ENCODE results near the gene HYAL4.
"Not testable (repeated sequence)": the region's sequence is repeated elsewhere in the genome, so short reads cannot be mapped to it uniquely, and the experiment has no call there.

HYAL4 gene, protein sequence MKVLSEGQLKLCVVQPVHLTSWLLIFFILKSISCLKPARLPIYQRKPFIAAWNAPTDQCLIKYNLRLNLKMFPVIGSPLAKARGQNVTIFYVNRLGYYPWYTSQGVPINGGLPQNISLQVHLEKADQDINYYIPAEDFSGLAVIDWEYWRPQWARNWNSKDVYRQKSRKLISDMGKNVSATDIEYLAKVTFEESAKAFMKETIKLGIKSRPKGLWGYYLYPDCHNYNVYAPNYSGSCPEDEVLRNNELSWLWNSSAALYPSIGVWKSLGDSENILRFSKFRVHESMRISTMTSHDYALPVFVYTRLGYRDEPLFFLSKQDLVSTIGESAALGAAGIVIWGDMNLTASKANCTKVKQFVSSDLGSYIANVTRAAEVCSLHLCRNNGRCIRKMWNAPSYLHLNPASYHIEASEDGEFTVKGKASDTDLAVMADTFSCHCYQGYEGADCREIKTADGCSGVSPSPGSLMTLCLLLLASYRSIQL

GRCh38 chr7:123844712-123845219, at the start of gene HYAL4:
HYAL4 (plus strand) TSS chr7:123845169; CDS start chr7:123868274, 23,105 bp downstream.
- DNase-seq: no peak

DNA sequence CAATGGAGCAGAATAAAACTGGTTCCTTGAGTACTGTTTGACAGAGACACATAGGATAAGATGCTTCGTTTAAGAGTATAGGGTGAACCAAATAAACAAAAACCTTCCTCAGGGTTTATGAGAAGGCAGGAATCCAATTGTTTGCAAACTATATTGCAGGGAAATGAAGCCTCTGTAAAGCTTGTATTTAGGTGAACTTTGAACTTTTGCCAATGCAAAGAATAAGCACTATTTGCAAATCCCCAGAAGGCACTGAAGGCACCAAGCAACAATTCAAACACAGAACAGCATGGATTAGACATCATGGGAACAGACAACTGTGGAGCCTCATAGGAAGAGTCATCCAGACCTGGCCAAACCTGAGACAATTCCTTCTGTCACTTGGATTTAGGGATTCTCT, 49.1 kb upstream of the HYAL4 start:
- no peak for DNase-seq

GRCh38 chr7:123796568-123796967, 48.4 kb upstream of the HYAL4 start:
- no peak for DNase-seq

- no peak for DNase-seq
These were observed 47.1 kb upstream of the HYAL4 start for GRCh38 chr7:123797673-123798531.

DNA sequence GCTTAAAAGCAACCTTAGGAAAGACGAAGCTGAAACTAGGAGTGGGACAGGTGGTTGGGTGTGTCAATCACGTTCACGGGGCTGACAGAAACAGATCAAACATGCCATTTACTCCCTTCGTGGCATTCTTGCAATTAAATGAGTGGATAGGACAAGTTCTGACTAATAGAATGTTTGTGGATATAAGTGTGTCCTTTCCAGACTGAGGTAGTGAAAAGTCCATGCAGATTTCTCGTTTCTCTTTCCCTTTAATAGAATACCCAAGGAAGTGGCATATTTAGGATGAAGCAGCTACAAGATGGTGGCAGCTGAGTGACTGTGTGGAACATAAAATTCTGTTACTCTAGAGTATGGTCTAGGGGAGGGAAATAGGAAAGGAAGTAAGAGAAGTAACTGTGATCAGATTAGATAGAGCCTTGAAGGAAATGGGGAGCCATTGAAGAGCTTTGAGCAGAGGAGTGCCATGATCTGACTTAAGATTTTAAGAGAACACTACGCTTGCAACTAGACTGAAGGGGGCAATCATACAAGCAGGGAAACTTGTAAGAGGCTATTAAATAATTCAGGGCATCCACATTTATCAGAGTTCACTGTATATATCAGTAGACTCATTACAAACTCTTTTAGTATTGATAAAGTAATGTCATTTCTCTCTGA, 46.3 kb upstream of the HYAL4 start:
- no peak for DNase-seq

- no peak for DNase-seq
These were observed 42.7 kb upstream of the HYAL4 start for GRCh38 chr7:123802249-123802648.

DNA sequence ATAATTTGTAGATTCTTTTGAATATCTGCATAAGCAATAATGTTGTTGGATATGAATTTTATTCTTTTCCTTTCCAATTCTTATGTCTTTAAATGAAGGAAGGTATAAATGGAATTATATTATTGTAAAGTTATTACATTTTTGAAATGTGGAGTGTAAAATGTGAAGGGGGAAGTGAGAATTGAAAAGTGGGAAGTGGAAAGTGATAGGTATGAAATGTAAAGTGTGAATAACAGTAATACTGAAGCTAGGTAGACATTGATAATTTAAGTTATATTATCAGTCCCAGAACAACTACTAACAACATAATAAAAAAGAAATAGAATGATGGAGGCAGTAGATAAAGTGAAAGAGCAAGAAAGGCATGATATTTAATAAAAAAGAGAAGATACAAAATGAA, 39.7 kb upstream of the HYAL4 start:
- DNase-seq: no peak

DNA sequence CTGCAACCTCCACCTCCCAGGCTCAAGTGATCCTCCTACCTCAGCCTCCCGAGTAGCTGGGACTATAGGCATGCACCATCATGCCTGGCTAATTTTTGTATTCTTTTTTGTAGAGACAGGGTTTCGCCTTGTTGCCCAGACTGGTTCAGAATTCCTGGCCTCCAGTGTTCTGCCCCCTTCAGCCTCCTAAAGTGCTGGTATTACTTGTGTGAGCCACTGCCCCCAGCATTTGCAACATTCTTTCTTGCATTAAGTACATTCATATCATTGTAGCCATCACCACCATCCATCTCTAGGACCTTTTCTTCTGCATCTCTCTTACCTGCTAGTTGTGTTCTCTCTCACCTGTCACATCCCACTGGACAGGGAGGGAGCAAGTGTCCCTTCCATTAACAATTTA, 35.5 kb upstream of the HYAL4 start:
- DNase-seq: no peak

GRCh38 chr7:123811056-123811455, 33.9 kb upstream of the HYAL4 start:
- no peak for DNase-seq

GRCh38 chr7:123816916-123817315, 28.1 kb upstream of the HYAL4 start:
- no peak for DNase-seq

GRCh38 chr7:123819001-123819400, 26.0 kb upstream of the HYAL4 start:
- no peak for DNase-seq

DNA sequence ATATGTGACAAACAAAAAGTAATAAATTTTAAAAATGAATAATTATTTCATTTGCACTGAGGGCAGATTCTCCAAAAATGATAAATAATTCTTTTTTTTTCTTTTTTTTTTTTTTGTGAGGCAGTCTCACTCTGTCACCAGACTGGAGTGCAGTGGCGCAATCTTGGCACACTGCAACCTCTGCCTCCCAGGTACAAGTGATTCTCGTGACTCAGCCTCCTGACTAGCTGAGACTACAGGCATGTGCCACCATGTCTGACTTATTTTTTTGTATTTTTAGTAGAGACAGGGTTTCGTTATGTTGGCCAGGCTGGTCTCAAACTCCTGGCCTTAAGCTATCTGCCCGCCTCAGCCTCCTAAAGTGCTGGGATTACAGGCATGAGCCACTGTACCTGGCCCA, 25.2 kb upstream of the HYAL4 start:
- DNase-seq: not testable (repeated sequence)

DNA sequence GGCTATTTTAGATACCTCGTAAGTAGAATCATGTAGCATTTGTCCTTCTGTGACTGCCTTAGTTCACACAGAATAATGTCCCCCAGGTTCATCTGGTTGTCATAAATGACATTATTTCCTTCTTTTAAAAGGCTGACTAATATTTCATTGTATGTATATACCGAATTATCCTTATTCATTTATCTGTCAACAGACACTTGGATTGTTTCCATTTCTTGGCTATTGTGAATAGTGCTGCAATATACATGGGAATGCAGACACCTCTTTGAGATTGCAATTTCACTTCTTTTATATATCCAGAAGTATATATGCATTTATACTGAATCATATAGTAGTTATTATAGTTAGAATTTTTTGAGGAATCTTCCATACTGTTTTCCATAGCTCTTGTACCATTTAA, 24.1 kb upstream of the HYAL4 start:
- DNase-seq: no peak

GRCh38 chr7:123821320-123821719, 23.6 kb upstream of the HYAL4 start:
- no peak for DNase-seq

DNA sequence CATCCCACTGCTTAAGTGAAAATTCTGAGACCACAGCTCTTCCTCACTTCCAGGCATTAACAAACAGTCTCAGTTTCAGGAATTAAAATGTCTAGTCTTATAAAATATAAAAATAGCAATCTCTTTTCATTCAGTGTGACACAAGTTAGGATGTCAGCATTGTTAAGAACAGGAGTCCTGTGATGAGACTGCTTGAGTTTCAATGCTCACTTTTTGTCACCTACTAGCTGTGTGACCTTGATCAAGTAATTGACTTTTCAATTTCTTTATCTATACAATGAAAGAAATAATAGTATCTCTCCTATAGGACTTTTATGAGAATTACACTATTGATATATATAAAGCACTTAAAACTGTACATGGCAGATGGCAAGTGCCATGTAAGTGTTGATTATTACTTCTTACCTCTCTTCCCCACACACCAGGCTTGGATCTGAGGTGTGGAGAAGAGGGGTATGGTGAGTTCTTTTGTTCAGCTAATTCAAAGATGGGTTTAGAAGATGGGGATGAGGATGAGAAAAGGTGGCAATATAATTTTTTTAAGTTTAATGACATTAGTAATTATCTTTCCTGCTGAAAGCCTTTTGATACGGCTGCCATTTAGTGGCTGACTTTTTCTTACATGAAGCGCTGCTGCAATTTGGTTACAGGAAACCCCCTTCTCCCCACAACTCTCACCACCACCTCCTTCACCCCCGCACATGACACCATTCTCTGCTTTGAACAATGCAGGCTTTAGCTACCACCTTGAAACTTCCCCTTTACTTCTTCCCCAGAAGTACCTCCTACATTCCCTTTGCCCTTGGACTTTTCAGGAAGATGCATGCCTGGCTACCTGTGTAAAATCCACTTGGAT, 20.8 kb upstream of the HYAL4 start:
- no peak for DNase-seq

DNA sequence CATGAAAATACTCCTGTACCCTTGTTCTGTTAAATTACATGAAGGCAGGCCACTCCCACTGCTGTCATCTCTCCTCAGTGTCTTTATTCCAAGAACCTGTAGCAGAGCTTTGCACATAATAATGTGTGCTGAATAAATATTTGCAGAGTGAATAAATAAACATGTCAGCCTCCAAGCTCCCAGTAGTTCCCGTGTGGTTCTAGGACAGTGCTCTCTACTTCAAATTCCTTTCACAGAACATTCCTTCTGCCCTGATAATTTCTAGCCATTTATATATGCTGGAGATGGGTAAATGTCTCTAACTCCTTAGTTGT, 20.3 kb upstream of the HYAL4 start:
- no peak for DNase-seq

GRCh38 chr7:123828805-123829204, 16.2 kb upstream of the HYAL4 start:
- no peak for DNase-seq

DNA sequence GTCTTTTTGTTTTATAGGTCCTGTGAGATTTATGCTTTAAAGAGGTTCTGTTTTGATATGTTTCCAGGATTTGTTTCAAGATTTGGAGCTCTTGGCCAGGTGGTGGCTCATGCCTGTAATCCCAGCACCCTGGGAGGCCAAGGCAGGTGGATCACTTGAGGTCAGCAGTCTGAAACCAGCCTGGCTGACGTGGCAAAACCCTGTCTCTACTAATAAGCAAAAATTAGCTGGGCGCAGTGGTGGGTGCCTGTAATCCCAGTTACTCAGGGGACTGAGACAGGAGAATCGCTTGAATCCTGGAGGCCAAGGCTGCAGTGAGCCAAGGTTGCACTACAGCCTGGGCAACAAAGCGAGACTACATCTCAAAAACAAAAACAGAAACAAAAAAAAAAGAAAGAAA, 8.3 kb upstream of the HYAL4 start:
- DNase-seq: no peak

GRCh38 chr7:123839106-123839505, 5.9 kb upstream of the HYAL4 start:
- DNase-seq: not testable (repeated sequence)

DNA sequence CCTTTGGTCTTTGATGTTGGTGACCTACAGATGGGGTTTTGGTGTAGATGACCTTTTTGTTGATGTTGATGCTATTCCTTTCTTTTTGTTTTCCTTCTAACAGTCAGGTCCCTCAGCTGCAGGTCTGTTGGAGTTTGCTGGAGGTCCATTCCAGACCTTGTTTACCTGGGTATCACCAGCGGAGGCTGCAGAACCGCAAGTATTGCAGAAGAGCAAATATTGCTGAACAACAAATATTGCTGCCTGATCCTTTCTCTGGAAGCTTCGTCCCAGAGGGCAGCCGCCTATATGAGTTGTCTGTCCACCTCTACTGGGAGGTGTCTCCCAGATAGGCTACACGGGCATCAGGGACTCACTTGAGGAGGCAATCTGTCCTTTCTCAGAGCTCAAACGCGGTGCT, 827 bp upstream of the HYAL4 start:
- DNase-seq: not testable (repeated sequence)

- no peak for DNase-seq
These were observed 851 bp downstream of the HYAL4 start for GRCh38 chr7:123845823-123846216.

DNA sequence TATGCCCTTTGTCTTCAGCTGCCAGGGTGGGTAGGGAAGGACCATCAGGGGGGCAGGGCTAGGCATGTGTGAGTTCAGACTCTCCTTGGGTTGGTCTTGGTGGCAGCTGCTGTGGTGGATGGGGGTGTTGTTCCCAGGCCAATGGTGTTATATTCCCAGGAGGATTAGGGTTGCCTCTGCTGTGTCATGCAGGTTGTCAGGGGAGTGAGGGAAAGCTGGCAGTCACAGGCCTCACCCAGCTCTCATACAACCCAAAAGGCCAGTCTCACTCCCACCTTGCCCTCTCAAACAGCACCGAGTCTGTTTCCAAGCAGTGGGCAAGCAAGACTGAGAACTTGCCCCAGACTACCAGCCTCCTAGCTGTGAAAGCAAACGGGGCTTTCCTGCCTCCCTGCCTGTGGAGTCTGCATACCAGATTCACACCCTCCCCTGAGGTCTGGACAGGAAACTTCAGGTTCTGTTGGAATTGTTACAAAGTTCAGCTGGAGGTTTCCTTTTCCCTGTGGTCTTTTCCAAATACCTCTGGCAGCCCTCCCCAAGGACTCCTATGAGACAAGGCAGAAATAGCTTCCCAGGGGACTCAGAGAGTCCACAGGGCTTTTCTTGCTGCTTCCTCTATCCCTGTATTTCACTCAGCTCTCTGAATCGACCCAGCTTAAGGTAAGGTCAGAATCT, 1.4 kb downstream of the HYAL4 start:
- no peak for DNase-seq
